Fibroblast of skin of left biceps (primary cell): Measurements from ENCODE around the gene NPHS2.
"Not testable (repeated sequence)": the region's sequence is repeated elsewhere in the genome, so short reads cannot be mapped to it uniquely, and the experiment has no call there.

ENCODE experiments used
- DNase-seq, 2 experiments: peaks; one replicate each; pipeline ENCODE4 v3.0.0-alpha.2; 2013; ENCODE audit warnings: low read depth in 2 of 2

The NPHS2 gene

DNA sequence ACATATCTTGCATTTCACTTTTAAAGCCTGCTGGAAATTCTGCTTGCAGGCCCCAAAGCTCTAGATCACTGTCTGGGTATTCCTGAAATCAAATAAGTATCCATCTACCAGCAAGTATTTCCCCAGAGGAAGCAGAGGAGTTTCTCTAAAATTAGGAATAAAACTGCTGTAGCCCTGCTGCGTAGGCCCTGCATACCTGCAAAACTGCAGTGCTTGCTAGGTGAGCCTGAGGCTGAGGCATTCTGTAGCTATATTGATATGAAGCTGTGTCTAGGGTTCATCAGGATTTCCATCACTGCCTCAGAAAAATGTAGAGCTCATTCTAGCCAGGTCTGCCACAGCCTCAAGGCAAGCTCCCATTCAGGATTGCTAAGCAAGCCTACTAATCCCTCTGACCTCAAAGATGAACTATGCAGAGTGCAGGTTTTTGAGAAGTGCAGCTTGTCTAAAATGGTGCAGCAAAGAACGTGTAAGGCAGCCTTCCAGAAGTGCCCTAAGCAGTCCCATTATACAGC, 28.7 kb downstream of the NPHS2 start:
- no peak for DNase-seq

DNA sequence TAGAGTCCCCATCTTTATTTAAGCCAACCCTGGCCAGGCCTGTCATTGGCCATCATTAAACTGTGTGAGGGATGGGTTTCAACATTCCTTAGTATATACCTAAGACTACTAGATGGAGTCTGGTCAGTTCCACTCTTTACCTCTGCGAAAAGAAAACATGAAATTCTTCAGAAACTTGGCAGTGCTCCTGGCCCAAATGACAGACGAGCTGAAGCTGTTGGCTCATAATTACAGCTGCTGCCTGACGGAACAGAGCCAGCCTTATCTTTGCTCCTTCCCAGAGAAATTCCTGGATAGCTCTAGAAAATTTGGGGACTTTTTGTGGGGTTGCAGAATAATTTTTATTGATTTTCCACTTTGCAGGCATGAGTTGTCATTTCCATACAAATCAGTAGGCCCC, 30.4 kb downstream of the NPHS2 start:
- DNase-seq = no peak

DNA sequence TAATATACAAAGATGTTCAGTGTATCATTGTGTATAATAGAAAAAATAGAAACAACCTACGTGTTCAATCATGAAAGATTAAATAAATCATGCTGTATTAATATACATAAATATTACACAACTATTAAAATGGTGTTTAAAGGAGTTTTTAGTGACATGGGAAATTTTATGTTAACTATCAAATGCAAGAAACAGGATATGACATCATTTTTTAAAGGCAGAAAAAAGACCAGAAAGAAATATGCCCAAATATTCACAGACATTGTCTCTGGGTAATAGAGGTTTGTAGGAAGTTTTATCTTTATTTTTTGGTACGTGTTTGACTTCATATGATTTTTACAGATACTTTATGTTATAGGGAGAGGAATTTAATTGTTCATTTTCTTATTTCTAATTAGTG, 34.0 kb downstream of the NPHS2 start:
- no peak for DNase-seq

DNA sequence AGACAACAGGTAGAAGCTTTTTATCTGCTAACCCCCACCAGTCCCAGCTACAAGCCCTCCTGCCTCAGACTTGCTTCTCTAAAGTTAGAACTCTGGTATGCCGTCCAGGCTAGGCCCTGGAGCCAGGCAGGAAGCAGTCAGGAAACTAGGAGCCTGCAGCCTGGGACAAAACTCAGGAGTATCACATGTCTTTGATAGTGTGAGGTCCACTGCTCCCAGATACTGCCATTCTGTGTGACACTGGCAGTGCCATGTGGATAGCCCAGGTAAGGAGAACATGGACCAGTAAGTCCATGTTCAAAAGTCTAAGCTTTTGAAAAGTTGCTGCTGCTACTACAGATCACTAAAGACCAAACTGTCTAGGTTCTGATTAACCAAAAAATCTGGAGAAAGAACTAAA, 45.4 kb downstream of the NPHS2 start:
- no peak for DNase-seq

- DNase-seq = no peak
These were observed 46.1 kb downstream of the NPHS2 start for GRCh38 chr1:179529482-179530195.

- DNase-seq = not testable (repeated sequence)
These were observed 57.2 kb downstream of the NPHS2 start for GRCh38 chr1:179518544-179518943.

- DNase-seq = no peak
These were observed 58.6 kb downstream of the NPHS2 start for GRCh38 chr1:179516976-179517705.

GRCh38 chr1:179510038-179510437, 65.7 kb downstream of the NPHS2 start:
- no peak for DNase-seq

DNA sequence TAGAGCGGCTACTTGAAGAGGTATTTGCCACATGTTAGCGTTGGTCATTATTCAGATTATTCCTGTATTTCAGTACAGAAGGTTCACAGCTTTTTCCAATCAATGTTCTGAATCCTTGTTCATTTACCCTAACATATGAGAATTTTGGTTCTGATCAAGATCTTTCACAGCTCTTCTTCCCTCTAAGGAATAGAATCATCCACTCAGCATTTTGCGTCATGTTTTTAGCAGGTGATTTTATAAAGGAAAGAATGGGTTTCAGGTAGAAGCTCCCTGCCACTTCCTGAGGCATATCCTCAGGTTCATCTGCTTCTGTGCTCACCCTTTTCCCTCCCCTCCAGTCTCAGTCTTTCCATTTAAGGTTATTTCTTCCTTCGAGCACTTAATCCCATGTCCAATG, 66.4 kb downstream of the NPHS2 start:
- DNase-seq = no peak

DNA sequence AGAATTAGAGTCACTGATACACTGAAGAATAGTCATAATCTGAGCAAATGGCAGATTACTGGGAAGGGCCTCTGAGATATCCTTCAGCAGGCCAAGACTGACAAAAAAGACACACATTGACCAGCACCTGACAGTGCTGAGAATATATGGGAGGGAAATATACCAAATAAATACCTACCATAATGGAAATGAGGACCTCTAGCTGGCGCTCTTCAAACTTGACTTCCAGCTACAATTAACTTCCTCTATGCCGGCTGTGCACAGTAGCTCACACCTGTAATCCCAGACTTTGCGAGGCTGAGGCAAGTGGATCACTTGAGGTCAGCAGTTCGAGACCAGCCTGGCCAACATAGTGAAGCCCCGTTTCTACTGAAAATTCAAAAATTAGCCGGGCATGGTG, 69.5 kb downstream of the NPHS2 start:
- no peak for DNase-seq
